ENCODE results near the gene SLC25A12.
"Not testable (repeated sequence)": the region's sequence is repeated elsewhere in the genome, so short reads cannot be mapped to it uniquely, and the experiment has no call there.

The SLC25A12 gene

GRCh38 chr2:171791361-171791760, 102.7 kb downstream of the SLC25A12 start:
- DNase-seq (ENCODE audit: low spot score), result no peak

GRCh38 chr2:171789956-171790355, 104.1 kb downstream of the SLC25A12 start:
- no peak for DNase-seq (ENCODE audit: low spot score)

DNA sequence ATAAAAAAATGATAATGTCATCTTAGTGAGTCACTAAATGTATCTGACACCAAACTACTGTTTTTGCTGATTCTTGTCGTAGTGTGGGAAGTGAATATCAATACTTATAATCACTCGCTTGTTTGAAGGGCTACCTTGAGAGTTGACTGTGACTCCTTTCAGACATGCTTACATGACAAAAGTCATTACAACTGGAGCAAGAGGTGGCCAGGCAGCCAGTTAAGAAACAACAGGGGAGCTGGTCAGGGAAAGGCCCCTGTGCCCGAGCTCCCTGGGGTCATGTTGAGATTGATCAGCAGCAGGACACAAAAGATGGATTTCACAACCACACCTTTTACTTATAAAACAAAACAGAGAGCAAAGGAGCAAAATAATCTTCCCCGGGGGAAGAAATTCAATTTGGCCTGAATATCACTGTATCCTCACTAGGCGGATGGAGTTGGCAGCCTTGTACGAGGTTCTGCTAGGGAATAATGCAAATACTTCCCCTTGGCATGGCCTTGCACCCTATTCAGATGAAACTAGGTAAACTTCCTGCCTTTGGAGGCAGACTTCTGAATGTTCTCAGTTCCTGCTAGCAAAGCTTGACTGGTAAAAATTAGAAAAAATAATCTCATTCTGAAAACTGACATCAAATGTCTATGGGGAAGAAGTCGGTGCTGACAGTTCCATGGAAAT, 105.6 kb downstream of the SLC25A12 start:
- no peak for DNase-seq (ENCODE audit: low spot score)

GRCh38 chr2:171787333-171788072, 106.5 kb downstream of the SLC25A12 start:
- DNase-seq (ENCODE audit: low spot score), result no peak

DNA sequence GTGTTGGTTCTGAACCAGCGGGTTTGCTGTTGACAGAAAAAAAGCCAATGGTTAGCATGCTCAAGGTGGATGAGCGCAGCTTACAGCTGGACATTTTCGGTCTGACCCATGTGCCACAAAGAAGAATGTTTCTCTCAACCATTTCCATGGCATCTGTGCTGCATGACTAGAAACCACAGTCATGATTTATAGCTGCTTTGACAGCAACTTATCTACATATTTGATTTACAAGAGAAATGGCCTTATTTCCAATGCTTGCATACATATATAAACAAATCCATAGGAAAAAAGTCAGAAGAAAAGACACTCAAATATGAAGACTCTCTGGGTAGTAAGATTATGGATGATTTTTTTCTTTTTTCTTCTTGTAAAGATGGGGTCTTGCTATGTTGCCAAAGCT, 108.6 kb downstream of the SLC25A12 start:
- no peak for DNase-seq (ENCODE audit: low spot score)

- no peak for DNase-seq (ENCODE audit: low spot score)
Measured at GRCh38 chr2:171778515-171778914, 115.5 kb downstream of the SLC25A12 start.

- DNase-seq (ENCODE audit: low spot score), result not testable (repeated sequence)
Measured at GRCh38 chr2:171774581-171774980, 119.5 kb downstream of the SLC25A12 start.

- DNase-seq (ENCODE audit: low spot score), result no peak
Measured at GRCh38 chr2:171772373-171772772, 121.7 kb downstream of the SLC25A12 start.

GRCh38 chr2:171771463-171771862, 122.6 kb downstream of the SLC25A12 start:
- DNase-seq (ENCODE audit: low spot score), result no peak

DNA sequence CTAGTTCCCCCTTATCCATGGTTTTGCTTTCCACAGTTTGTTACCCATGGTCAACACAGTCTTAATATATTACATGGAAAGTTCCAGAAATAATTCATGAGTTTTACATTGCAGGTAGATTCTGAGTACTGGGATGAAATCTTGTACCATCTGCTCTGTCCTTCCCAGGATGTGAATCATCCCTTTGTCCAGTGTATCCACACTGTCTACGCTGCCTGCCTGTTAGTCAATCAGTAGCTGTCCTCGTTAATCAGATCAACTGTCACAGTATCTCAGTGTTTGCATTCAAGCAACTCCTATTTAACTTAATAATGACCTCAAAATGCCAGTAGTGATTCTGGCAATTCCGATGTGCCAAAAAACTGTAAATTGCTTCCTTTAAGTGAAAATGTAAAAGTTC, 130.4 kb downstream of the SLC25A12 start:
- no peak for DNase-seq (ENCODE audit: low spot score)

- DNase-seq (ENCODE audit: low spot score), result no peak
Measured at GRCh38 chr2:171762879-171763573, 131.0 kb downstream of the SLC25A12 start.

GRCh38 chr2:171761176-171761575, 132.9 kb downstream of the SLC25A12 start:
- not testable (repeated sequence) for DNase-seq (ENCODE audit: low spot score)

- not testable (repeated sequence) for DNase-seq (ENCODE audit: low spot score)
Measured at GRCh38 chr2:171758762-171759161, 135.3 kb downstream of the SLC25A12 start.

GRCh38 chr2:171754254-171754939, 139.6 kb downstream of the SLC25A12 start:
- DNase-seq (ENCODE audit: low spot score), result no peak

- DNase-seq (ENCODE audit: low spot score), result no peak
Measured at GRCh38 chr2:171747371-171747770, 146.7 kb downstream of the SLC25A12 start.

- DNase-seq (ENCODE audit: low spot score), result no peak
Measured at GRCh38 chr2:171745806-171746205, 148.2 kb downstream of the SLC25A12 start.

- no peak for DNase-seq (ENCODE audit: low spot score)
Measured at GRCh38 chr2:171745141-171745540, 148.9 kb downstream of the SLC25A12 start.

- DNase-seq (ENCODE audit: low spot score), result no peak
Measured at GRCh38 chr2:171742760-171743159, 151.3 kb downstream of the SLC25A12 start.

DNA sequence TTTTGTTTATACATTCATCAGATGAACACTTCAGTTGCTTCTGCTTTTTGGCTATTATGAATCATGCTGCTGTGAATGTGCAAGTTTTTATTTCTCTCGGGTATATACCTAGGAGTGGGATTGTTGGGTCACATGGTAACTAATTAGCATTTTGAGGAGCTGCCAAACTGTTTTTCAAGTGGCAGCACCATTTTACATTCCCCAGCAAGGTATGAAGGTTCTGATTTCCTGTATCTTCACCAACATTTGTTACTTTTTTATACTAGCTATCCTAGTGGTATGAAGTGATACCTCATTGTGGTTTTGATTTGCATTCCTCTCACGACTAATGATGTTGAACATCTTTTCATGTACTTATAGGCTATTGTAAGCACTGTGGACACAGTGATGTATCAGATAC, 152.9 kb downstream of the SLC25A12 start:
- DNase-seq (ENCODE audit: low spot score), result no peak

DNA sequence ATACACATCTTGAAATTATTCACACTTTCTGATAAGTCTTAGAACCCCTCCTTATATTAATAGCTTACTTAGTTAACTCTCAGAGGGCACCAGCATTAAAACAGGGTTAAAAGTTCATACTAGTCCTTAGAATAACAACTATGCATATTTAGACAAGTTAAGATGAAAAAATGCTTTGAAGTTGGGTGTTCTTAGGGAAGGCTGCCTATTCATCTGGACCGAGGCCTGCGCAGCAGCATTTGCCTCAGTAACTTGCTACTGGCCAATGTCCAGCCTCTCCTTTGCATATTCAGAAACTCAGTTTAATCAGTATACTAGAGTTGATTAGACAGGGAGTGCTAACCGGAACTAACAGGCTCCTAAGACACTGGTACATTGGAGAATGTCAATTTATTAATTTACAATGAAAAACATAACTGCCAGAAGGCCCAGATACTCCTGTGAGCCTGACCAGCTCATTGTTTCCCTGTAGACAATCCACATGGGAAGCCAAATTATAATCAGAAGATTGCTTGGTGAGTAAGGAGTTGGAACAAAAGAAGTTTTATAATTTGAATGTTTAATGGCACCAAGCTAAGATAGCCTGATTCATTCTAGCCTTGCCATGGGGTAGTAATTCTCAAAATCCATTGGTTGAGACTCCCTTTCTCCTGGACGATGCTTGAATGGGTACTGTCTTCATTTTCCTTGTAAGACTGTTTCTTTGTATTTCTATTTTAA, 157.9 kb downstream of the SLC25A12 start:
- DNase-seq (ENCODE audit: low spot score), result no peak

All from CD4-positive, alpha-beta T cell treated with Interleukin-6 at 100 ng/mL for 8 hours (primary cell).